ENCODE results near the gene PLXNA2. TPM values are rescaled to one million over a fixed set of nuclear protein-coding genes. Genes with fewer than 3 reads are reported as not detected.

PLXNA2 gene
- polyA plus RNA-seq, 2 of the 4 experiments (the other 2 are of a cell fraction), result 0.36 to 0.87 TPM

- POLR2A ChIA-PET, result no interaction called here
- FAIRE-seq, result no peak
- CTCF ChIA-PET, result interaction anchor here (0.6 to 1.7 kb wide), 5 partner anchors 9 to 103 kb away, joined by 3 to 8 read pairs (median 4); no protein-coding TSS in a partner anchor
- Histone ChIP-seq H3K4me3 (no peak overlapping the region), H3K4me1 (no peaks in the 10 kb centered on the region), H3K9me3 (peaks cover 7% of the 10 kb centered on the region; the same call in 1 of the 3 replicates), H3K4me2 (no peak overlapping the region), H3K27ac (no peak overlapping the region)
- WGBS (ENCODE audit: missing lambda C conversion rate), result 53% methylated on average over 10 of the region's 10 CpGs
- no peak for ATAC-seq
- no peak for TF ChIP-seq KDM1A (IDR thresholded peaks at IDR 0.05; ENCODE audit: low read depth)
- no peak for TF ChIP-seq PBX3 (IDR thresholded peaks at IDR 0.05)
- no peak for TF ChIP-seq E2F6 (IDR thresholded peaks at IDR 0.05; ENCODE audit: borderline replicate concordance, low read depth)
- no peak for TF ChIP-seq FOSL2 (IDR thresholded peaks at IDR 0.05)
- TF ChIP-seq FOSL2 (CRISPR knock-in tag; IDR thresholded peaks at IDR 0.05), result no peak
- TF ChIP-seq MYC (IDR thresholded peaks at IDR 0.05; ENCODE audit: borderline replicate concordance, low read length), result no peak
- TF ChIP-seq ATOH8 (CRISPR knock-in tag; IDR thresholded peaks at IDR 0.05; ENCODE audit: low read depth), result no peak
- no peak for TF ChIP-seq POLR2A (IDR thresholded peaks at IDR 0.05; ENCODE audit: low read length)
- no peak for TF ChIP-seq POLR2AphosphoS2 (conservative IDR thresholded peaks at IDR 0.05; ENCODE audit: low read length)
- TF ChIP-seq NR3C1 (IDR thresholded peaks at IDR 0.05), result no peak
- no peak for TF ChIP-seq CTCF (IDR thresholded peaks at IDR 0.05)
- TF ChIP-seq ELK1 (IDR thresholded peaks at IDR 0.05; ENCODE audit: low read depth, low read length), result no peak
- no peak for TF ChIP-seq ZC3H11A (IDR thresholded peaks at IDR 0.05)
- TF ChIP-seq FOSB (CRISPR knock-in tag; IDR thresholded peaks at IDR 0.05), result no peak
- no peak for TF ChIP-seq SREBF2 (IDR thresholded peaks at IDR 0.05)
- no peak for DNase-seq (ENCODE audit: low read depth in 1 of 2, low spot score in 1 of 2)
Observed at GRCh38 chr1:207988326-207989165, 255.6 kb downstream of the PLXNA2 start.

- no peak for DNase-seq (ENCODE audit: low read depth in 1 of 2, low spot score in 1 of 2)
- TF ChIP-seq FOSL2 (IDR thresholded peaks at IDR 0.05) (no peak), FOSL2 (CRISPR knock-in tag; IDR thresholded peaks at IDR 0.05) (no peak), ZC3H11A (IDR thresholded peaks at IDR 0.05) (no peak), CTCF (IDR thresholded peaks at IDR 0.05) (no peak), POLR2A (IDR thresholded peaks at IDR 0.05; ENCODE audit: low read length) (no peak), PHF8 (IDR thresholded peaks at IDR 0.05; ENCODE audit: borderline replicate concordance, low read depth) (no peak), ZSCAN20 (CRISPR knock-in tag; IDR thresholded peaks at IDR 0.05) (no peak), HOXB13 (CRISPR knock-in tag; IDR thresholded peaks at IDR 0.05; ENCODE audit: low read depth) (no peak), MAZ (IDR thresholded peaks at IDR 0.05; ENCODE audit: borderline replicate concordance, low read depth, low read length) (no peak), REST (IDR thresholded peaks at IDR 0.05) (no peak), TP53 (CRISPR knock-in tag; IDR thresholded peaks at IDR 0.05) (no peak), JUNB (IDR thresholded peaks at IDR 0.05) (no peak)
- H3K4me2 ChIP-seq, result no peak overlapping the region
- H3K9me3 ChIP-seq, result peaks cover 6% of the 10 kb centered on the region; the same call in 1 of the 3 replicates
- FAIRE-seq, result no peak
- no peak for ATAC-seq
- no peaks in the 10 kb centered on the region for H3K4me1 ChIP-seq
- ChIA-PET CTCF (interaction anchor here (1.0 to 2.6 kb wide), 2 partner anchors 9 to 11 kb away, joined by 6 to 9 read pairs; no protein-coding TSS in a partner anchor), POLR2A (no interaction called here)
- no peak overlapping the region for H3K27ac ChIP-seq
- no peak overlapping the region for H3K4me3 ChIP-seq
- 39% methylated on average over 5 of the region's 5 CpGs for WGBS (ENCODE audit: missing lambda C conversion rate)
Observed at GRCh38 chr1:207987164-207987563, 257.0 kb downstream of the PLXNA2 start.
